HG02884 (cell line): ENCODE data around the gene CNOT2.

ENCODE experiments used
- ATAC-seq: cut with Tn5 transposase; IDR thresholded peaks from one replicate; pipeline ENCODE4 v1.9.1; 2021; ENCODE audit warnings: mild to moderate bottlenecking, moderate library complexity; ENCODE audit not compliant: unreplicated experiment

CNOT2 gene, protein sequence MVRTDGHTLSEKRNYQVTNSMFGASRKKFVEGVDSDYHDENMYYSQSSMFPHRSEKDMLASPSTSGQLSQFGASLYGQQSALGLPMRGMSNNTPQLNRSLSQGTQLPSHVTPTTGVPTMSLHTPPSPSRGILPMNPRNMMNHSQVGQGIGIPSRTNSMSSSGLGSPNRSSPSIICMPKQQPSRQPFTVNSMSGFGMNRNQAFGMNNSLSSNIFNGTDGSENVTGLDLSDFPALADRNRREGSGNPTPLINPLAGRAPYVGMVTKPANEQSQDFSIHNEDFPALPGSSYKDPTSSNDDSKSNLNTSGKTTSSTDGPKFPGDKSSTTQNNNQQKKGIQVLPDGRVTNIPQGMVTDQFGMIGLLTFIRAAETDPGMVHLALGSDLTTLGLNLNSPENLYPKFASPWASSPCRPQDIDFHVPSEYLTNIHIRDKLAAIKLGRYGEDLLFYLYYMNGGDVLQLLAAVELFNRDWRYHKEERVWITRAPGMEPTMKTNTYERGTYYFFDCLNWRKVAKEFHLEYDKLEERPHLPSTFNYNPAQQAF

GRCh38 chr12:70242695-70243509 lies at the start of gene CNOT2:
CNOT2 (plus strand) TSS chr12:70243433; CDS start chr12:70278227, 34,794 bp downstream.
- peak; percentile 57 for ATAC-seq

DNA sequence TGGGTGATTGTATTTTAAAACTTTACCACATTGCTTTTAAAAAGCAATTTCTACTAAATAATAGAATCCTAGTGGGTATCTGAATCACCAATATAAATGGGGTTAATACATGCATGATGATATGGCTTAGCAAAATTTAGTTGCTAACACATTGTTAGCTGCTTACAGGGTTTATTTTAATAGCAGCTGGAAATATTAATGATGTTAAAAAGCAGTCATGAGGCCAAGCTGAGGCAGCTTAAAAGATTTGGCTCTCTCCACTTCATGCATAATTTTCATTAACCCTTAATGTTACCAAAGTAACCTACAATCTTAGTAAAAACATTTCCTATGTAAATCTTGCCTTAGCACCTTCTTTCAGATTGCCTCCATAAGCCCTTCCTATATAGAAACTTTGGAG lies 49.2 kb upstream of the CNOT2 start:
- no peak for ATAC-seq

DNA sequence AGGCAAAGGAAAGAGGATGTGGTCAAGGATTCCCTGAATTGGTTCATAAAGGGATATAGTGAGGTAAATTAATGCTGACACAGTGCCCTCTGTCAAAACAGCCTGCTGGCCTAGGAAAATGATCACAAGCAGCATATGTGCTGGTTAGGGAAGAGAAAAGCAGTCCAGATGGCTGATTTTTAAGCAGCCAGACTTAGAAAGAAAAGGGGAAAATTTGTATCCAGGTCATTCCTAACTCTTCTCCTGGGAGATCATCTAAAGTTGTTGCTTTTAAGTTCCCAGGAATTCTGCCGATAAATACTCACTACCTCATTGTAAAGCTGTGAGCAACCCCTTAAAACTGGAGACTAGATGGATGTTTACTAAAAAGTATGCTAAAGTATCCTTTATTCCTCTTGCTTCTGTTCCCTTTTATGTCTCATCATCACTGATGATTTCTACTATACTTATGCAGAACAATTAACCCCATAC lies 46.4 kb upstream of the CNOT2 start:
- no peak for ATAC-seq

GRCh38 chr12:70197345-70197744 lies 45.9 kb upstream of the CNOT2 start:
- ATAC-seq: no peak

GRCh38 chr12:70213707-70214106 lies 29.5 kb upstream of the CNOT2 start:
- no peak for ATAC-seq

- no peak for ATAC-seq
These were observed 28.1 kb upstream of the CNOT2 start for GRCh38 chr12:70214972-70215617.

GRCh38 chr12:70217416-70217815 lies 25.8 kb upstream of the CNOT2 start:
- ATAC-seq: no peak

GRCh38 chr12:70221626-70222025 lies 21.6 kb upstream of the CNOT2 start:
- no peak for ATAC-seq

- no peak for ATAC-seq
These were observed 15.3 kb upstream of the CNOT2 start for GRCh38 chr12:70227911-70228310.

DNA sequence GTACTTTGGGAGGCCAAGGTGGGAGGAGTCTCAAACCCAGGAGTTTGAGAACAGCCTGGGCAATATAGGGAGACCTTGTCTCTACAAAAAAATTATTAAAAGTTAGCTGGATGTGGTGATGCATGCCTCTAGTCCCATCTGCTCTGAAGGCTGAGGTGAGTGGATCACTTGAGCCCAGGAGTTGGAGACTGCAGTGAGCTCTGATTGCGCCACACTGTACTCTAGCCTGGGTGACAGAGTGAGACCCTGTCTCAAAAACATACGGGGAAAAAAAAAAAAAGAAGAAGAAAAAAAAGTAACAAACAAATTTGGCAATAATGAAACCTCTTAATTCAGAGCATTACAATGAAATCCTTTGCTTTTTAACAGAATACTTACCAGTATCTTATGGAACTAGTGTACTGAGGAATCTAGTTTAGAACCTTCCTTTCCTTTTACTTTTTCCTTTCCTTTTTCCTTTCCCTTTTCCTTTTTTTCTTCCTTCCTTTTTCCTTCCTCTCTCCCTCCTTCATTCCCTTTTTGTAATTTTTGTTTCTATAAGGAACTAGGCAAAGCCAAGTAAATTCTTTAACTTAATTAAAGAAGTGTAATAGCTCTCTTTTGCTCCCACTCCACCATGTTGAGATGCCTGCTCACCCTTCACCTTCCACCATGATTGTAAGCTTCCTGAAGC lies 12.2 kb upstream of the CNOT2 start:
- ATAC-seq: no peak

DNA sequence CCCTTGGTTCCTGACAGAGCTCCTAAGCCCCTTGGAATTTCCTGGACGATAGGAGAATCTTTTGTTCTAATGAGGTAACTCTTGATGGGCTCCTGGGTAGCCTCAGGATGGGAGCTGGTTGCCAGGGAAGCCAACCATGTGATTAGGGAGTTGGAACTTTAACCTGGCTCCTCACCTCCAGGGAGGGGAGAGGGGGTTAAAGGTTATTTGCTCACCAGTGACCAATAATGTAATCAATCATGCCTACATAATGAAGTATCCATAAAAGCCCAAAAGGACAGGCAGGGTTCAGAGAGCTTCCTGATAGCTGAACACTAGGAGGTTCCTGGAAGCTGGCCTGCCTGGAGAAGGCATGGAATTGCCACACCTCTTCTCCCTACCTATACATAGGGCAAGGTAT lies 6.2 kb upstream of the CNOT2 start:
- ATAC-seq: no peak

GRCh38 chr12:70240673-70241072 lies 2.6 kb upstream of the CNOT2 start:
- ATAC-seq: no peak

DNA sequence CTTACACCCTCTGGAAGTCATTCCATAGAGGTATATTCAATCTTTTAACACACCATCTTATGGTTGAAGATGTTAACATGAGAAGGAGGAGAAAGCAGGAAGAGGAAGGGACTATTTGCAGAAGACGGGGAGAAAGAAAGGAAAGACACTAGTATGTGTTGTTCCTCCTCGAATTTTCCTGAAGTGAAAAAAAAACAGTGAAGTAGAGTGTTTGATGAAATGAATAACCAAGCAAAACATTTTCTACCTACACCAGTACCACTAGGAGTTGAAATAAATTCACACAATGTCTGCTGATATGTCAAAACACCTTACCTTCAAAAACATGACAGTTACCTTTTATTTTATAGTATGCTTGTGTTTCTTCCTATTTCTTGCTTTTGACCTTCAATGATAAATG lies 1.4 kb upstream of the CNOT2 start:
- no peak for ATAC-seq

DNA sequence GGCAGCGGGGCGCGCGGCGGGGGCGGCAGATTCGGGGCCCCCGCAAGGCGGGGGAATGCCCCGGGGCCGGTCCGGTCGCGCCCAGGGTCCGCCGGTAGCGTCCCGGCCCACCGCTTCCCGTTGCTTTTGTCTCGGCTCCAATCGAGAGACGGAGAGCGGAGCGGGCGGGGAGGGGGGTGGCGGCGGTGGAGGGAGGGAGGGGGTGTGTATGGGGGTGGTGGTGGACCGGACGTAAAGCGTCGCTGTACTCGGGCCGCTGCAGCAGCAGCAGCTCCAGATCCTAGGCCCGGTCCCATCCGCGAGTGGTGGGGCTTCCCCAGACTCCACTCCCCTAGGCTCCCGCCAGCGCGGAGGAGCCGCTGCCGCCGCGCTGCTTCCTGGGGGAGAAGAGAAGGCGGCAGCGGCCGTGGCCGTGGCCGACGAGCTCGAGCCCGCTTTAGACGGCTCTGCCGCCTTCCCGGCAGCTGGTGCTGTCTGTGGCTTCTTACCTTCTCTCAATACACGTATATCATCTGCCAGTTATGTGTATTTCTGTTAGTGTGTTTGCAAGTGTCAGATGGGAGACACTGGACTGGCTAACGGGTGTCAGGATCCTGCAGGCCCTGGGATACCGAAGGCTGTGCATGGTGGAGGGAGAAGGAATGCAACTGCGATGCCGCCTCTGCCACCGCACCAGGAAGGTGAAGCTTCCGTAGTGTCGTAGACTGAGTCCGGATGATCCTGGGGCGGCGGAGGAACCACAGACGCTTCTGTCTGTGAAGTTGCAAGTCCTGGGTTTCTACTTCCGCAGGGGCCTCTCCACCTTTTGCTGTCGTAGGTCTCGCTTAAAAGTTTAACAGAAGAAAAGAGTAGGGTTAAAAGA lies 508 bp downstream of the CNOT2 start:
- ATAC-seq: peak; percentile 43

- ATAC-seq: no peak
These were observed 1.2 kb downstream of the CNOT2 start for GRCh38 chr12:70244409-70244808.

- ATAC-seq: no peak
These were observed 2.2 kb downstream of the CNOT2 start for GRCh38 chr12:70245458-70245857.

DNA sequence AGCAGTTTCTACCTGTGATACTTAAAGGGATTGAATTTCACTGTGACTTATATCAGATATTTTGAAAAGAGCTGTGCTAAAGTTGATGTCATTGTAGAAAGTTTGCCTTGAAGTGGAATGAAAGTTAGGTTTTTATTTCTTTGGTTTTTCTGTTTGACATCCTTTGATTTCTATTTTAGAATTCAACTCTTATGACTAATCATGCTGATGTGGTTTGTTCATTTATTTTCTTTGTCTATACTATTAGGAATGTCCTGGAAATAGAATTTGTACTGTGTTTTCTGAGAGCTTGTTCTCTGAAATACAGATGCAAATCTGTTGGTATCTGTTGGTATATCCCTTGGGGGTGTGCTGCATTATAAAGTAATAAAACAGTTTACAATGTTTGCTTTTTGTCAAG lies 3.3 kb downstream of the CNOT2 start:
- no peak for ATAC-seq

DNA sequence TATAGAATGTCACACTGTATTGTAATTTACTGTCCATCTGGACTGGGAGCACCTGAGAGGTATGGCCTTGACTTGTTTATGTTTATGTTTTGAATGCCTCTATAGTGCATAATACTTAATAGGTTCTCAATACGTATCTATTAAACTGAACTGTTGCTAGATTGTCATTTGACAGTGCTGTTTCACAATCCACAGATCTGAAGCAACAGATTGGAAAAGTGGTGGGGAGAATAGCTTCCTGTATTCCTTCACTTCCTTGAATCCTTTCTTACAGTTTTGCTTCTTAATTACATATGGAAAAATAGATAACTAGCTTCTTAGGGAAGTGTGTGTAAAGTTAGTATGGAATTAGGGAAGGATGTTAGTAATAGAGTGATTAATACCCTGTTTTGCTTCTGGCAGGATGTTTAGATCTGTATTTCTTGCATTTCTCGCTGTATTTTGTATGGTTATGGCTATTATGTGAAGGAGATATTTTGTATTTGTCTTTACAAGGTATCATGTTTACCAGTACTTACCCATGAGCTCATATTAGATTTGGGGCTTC lies 4.5 kb downstream of the CNOT2 start:
- ATAC-seq: no peak

DNA sequence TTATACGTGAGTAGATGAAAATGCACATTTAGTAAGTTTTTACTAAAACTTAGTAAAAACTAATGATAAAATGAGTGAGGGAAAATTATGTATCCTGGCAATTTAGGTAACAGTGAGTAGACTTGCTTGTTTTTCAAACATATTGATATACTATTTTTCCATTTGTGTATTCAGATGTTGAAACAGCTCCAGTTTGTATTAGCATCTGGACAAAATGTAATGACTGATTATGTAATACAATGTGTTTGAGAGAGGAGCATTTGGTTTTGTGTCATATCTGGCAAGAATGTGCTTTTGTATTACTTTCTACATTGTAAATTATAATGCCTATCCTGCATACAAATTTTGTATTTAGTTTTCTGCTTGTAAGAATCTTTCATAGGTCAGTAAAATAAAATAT lies 5.6 kb downstream of the CNOT2 start:
- ATAC-seq: no peak
